Iris pigment epithelial cell (primary cell): Measurements from ENCODE around the gene ELF2.
A peak's percentile ranks its signal among the peaks of the same experiment; 100 is the strongest.
"Not testable (repeated sequence)": the region's sequence is repeated elsewhere in the genome, so short reads cannot be mapped to it uniquely, and the experiment has no call there.

ENCODE experiments used
- DNase-seq: peaks from one replicate; pipeline ENCODE4 v3.0.0-alpha.2; 2011; ENCODE audit warnings: low read depth

ELF2 gene

DNA sequence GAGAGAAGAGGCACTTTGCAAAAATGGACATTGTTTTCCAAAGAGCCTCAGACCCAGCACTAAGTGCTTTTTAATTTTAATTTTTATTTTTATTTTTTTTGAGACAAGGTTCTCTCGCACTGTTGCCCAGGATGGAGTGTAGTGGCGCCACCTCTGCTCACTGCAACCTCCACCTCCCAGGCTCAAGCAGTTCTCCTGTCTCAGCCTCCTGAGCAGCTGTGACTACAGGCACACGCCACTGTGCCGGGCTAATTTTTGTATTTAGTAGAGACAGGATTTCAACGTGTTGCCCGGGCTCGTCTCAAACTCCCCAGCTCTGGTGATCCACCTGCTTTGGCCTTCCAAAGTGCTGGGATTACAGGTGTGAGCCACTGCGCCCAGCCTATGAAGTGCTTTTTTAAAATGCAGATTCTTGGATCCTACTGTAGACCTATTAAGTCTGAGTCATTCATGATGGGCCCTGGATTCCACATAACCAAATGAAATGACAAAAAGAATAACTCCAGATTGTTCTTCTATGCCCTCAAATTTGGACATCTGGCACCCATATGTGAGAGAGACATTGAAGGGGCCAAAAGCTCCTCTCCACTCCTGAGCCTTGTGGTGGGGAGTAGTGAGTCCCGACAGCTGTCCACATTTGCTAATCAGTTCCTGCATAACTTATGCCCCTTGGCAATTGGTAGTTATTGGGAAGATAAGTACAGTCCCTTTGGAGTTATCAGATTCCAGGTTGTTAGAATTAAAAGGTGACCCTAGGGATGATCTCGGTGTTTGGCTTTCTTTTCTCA is 157.9 kb downstream of the ELF2 start:
- peak; percentile 29 for DNase-seq

DNA sequence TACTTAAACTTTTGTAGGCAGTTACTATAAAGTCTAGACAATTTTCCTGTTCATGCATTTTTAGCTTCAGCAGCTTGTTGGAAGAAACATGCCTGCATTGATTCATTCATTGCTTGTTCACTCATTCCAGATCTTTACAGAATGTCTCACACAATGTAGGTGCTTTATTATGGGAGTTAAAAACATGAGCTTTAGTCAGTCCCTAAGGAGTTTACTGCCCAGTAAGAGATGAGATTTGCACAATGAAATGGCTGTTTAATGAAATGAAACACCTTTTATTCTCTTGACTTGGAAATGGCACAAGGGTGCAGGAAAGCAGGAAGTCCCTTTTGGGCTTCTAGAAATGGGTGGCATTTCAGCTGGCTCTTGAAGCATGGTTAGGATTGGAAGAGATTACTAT is 158.5 kb downstream of the ELF2 start:
- no peak for DNase-seq

DNA sequence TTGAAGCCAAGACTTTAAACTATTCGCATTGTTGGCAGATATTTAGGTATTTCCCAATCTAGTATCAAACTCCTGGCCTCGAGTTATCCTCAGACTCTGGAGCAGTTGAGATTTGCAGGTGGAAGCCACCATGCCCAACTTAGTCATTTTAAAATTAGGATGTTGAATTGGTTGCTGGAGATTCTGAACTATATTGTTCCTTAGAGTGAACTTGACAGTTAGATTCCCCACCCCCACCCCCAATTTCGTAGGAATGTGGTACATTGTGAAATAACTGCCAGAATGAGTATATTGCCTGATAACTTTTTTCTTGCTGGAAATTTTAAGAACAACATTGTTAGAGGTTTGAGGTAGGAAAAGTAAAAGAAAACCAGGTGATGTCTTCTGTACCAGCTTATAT is 159.2 kb downstream of the ELF2 start:
- peak; percentile 45 for DNase-seq

DNA sequence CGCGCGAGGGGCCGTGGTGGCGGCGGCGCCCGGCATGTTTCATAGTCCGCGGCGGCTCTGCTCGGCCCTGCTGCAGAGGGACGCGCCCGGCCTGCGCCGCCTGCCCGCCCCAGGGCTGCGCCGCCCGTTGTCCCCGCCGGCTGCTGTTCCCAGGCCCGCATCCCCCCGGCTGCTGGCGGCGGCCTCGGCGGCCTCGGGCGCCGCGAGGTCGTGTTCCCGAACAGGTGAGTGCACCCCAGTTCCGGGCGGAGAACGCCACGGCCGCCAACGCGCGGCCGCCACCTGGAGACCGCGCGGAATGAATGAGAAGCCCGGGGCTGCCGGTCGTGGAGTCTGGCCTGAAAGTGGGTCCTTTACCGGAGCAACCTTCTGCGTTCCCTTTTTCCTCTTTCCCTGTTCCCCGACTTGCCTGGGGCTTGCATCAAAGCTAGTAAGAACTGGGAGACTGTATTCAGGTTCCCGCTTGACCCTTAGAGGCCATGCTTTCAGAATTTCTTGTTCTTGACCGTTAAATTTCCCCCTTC is 161.0 kb downstream of the ELF2 start:
- DNase-seq = peak; percentile 25

DNA sequence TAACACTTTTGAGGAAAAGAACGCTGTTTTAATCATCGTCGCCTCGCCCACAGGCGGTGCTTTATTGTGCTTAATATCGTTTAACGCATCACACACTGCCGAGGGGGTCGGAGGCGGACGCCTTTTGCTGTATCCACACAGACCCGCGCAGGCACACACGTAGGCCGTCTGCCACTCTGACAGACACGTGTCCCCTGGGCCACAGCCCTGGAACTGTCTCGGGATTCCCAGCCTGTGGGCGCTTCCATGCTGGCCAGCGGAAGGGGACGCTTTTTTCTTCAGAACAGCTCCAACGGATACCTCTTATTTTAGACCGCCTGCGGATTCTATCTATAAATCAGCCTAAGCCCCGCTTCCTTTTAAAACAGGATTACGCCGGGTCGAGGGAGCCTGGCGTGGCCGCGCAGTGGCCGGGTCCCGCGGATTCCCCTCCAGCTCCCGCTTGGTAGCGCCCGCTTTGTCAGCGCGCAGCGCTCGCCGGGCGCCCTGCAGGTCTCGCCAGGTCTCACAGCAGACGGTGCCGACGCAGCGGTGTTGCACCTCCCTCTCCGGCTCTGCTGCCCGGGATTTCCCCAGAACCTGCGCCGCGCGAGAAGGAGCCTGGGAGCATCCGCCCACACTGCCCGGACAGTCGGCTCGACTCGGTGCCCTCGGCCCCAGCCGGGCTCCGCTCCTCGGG is 161.6 kb downstream of the ELF2 start, which contains the start of gene NOCT:
TSS of gene NOCT (plus strand) at position 513 of the 679 bp plus-strand sequence. CDS start 201 bp downstream, outside the sequence.
- peak; percentile 95 for DNase-seq

DNA sequence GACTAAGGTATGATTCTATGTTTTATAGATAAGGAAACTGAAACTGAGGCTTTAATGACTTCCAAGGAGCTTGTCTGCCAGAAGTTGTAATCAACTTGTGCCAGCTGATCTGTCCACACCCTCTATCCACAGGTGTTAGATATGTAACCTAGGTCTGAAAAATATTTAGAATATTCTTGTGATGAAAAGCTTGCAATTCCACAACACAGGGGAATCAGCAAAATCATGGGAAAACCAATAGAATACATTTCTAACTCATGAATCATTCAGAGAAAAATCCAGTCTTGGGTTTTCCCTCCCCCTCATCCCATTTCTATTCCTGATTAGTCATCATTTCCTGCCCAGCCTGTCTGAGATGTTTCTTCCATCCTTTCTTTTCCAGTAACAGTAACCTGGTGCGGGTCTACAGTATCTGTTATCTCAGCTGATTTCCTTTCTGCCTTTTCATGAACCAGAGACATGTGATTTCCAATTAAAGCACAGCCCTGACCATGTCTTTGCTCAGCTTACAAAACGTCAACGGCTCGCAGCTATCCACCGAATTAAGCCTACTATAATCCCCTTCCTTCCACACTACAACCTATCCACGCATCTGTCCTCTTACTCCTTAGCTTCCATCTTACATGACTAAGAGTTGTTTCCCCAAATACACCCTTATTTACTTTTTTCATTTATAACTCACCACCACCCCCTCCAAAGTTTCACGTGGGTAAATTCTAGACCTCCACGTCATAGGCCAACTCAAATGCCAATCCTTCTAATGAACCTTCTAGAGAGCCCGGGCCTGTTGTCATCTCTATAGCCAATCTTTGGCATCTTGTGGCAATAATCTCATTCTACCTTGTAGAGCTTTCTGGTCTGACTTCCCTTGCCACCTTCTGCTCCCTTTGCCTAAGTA is 162.4 kb downstream of the ELF2 start:
- peak; percentile 87 for DNase-seq

DNA sequence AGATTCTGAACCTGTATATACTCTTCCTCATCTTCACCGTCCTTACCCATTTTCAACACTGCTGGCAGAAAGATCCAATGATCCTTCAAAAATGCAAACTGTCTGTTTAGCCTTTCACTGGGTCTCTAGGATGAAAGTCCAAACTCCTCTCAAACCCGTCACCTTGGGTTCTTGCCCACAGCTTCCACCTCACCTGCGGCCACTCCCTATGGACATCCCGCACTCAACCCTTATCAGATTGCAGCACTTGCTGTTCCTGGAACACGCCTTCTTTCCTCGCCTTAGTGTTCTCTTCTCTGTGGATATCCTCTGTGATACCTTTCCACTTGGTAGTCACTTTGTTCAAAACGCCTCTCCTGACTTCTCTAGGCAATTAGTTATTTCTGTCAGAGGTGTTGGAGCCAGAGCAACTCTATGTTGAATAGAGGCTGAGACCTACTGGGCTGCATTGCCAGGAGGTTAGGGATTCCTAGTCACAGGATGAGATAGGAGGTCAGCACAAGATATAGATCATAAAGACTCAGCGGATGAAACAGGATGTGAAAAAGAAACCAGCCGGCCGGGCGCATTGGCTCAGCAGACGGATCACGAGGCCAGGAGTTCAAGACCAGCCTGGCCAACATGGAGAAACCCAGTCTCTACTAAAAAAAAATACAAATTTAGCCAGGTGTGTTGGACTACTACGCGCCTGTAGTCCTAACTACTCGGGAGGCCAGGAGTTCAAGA is 165.6 kb downstream of the ELF2 start:
- DNase-seq = no peak

DNA sequence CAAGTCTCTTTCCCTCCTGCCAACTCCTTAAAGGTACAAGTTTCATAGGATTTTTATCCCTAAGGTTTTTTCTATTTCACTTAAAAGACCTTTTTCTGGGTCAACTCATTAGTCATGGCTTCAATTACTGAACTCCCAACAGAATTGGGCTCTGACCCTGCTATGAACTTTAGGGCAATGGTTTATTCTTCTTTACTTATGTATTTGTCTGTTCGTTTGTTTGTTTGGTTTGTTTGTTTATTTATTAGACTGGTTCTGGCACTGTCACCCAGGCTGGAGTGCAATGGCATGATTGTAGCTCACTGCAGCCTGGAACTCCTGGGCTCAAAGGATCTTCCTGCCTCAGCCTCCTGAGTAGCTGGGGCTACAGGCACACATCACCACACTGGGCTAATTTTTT is 167.3 kb downstream of the ELF2 start:
- DNase-seq = no peak

DNA sequence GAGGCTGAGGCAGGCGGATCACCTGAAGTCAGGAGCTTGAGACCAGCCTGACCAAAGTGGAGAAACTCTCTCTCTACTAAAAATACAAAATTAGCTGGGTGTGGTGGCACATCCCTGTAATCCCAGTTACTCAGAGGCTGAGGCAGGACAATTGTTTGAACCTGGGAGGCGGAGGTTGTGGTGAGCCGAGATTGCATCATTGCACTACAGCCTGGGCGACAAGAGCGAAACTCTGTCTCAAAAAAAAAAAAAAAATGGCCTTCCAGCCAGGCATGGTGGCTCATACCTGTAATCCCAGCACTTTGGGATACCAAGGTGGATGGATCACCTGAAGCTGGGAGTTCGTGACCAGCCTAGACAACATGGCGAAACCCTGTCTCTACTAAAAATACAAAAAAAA is 168.7 kb downstream of the ELF2 start:
- DNase-seq = not testable (repeated sequence)

DNA sequence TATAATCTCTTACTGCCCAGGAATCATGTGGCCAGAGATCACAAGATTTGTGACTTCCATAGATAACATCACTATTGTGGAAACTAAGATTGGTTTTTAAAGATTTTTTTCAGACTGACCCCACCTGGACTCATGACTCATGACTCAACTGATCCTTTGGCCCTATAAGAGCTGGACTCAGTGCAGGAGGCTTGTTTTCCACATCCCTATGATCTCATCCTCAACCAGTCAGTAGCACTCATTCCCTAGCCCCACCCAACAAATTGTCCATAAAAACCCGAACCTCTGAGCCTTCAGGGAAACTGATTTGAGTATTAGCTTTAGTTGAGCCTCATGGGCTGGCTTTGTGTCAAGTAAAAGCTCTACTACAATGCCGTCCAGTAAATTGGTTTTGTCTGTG is 169.4 kb downstream of the ELF2 start:
- peak; percentile 29 for DNase-seq
